Suprapubic skin (tissue), 4 donors: ENCODE measurements around the gene GPC5. TPM values are rescaled to one million over a fixed set of nuclear protein-coding genes. Genes with fewer than 3 reads are reported as not detected.

Source experiments
- DNase-seq, 2 donors: peaks; one replicate each; pipeline ENCODE4 v3.0.0-alpha.2; 2019; ENCODE audit warnings: low spot score in 2 of 2
- H3K27ac ChIP-seq: fragments of 200-600 bp; sonication (generic); one replicate; pipeline ENCODE4 v1.5.1; 2019
- H3K27me3 ChIP-seq: fragments of 200-600 bp; sonication (generic); one replicate; pipeline ENCODE4 v1.5.1; 2019
- H3K36me3 ChIP-seq: fragments of 200-600 bp; sonication (generic); one replicate; pipeline ENCODE4 v1.5.1; 2019
- H3K4me1 ChIP-seq: fragments of 200-600 bp; sonication (generic); one replicate; pipeline ENCODE4 v1.5.1; 2019
- H3K4me3 ChIP-seq: fragments of 200-600 bp; sonication (generic); one replicate; pipeline ENCODE4 v1.5.1; 2019; ENCODE audit warnings: mild to moderate bottlenecking
- H3K9me3 ChIP-seq: fragments of 200-600 bp; sonication (generic); one replicate; pipeline ENCODE4 v1.5.1; 2019
- EP300 ChIP-seq: sonication (generic); formaldehyde crosslinking; IDR thresholded peaks from one replicate; pipeline ENCODE4 v1.6.1; 2017; ENCODE audit warnings: antibody characterized with exemption
- POLR2A ChIP-seq, 2 donors: fragments of 450-650 bp; IDR thresholded peaks; one replicate each; pipeline ENCODE4 v1.6.1; 2017; ENCODE audit warnings: antibody characterized with exemption in 2 of 2, mild to moderate bottlenecking in 2 of 2, moderate library complexity in 2 of 2
- POLR2AphosphoS5 ChIP-seq, 3 donors: sonication (generic); formaldehyde crosslinking; IDR thresholded peaks; one replicate each; pipeline ENCODE4 v1.6.1; 2017; ENCODE audit warnings: antibody characterized with exemption in 3 of 3
- WGBS: methylation state at CpG from one replicate; pipeline ENCODE4 v1.1.5; 2018; 5-methylcytosine and 5-hydroxymethylcytosine counted together
- total RNA-seq, 4 donors: library from RNA; depleted of rRNA; stranded (reverse); fragments of >200 nt; gene quantifications; one replicate each; pipeline ENCODE4 v1.1.0, GENCODE V29; 2016
- TF ChIP-seq, protein P1 (sequence below), 2 donors: fragments of 200-600 bp in 1 of 2; fragments of 450-650 bp in 1 of 2; sonication (generic) in 1 of 2; IDR thresholded peaks; one replicate each; pipeline ENCODE4 v1.5.1; 2016 to 2019; ENCODE audit warnings: antibody characterized with exemption in 2 of 2, mild to moderate bottlenecking in 1 of 2, moderate library complexity in 1 of 2

The GPC5 gene
- total RNA-seq, 4 donors from 2014 or later: 0.55 TPM; not detected in 3

DNA sequence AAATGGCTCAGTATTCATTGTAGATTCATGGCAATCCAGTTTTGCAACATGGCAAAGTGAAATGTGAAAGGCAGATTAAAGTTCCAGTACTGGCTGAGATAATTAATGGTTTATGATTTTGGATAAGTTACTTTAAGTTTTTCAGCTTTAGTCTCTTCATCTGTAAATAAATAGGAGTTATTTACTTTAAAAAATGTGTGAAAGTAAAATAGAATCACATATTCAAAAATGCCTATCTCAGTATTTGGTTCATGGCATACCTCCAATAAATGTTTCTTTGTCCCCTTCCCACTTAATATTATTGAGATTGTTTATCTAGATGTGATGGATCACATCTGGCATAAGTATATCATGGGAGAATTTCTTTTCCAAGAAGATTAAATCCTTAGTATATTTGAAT lies 426.0 kb downstream of the GPC5 start:
- Histone ChIP-seq H3K9me3 (no peaks in the 10 kb centered on the region), H3K36me3 (no peaks in the 10 kb centered on the region), H3K27ac (no peak overlapping the region), H3K4me3 (no peak overlapping the region), H3K4me1 (no peaks in the 10 kb centered on the region), H3K27me3 (no peaks in the 10 kb centered on the region)
- TF ChIP-seq POLR2A (IDR thresholded peaks at IDR 0.05): no peak
- TF ChIP-seq POLR2AphosphoS5 (IDR thresholded peaks at IDR 0.05): no peak
- TF ChIP-seq, protein P1, sequence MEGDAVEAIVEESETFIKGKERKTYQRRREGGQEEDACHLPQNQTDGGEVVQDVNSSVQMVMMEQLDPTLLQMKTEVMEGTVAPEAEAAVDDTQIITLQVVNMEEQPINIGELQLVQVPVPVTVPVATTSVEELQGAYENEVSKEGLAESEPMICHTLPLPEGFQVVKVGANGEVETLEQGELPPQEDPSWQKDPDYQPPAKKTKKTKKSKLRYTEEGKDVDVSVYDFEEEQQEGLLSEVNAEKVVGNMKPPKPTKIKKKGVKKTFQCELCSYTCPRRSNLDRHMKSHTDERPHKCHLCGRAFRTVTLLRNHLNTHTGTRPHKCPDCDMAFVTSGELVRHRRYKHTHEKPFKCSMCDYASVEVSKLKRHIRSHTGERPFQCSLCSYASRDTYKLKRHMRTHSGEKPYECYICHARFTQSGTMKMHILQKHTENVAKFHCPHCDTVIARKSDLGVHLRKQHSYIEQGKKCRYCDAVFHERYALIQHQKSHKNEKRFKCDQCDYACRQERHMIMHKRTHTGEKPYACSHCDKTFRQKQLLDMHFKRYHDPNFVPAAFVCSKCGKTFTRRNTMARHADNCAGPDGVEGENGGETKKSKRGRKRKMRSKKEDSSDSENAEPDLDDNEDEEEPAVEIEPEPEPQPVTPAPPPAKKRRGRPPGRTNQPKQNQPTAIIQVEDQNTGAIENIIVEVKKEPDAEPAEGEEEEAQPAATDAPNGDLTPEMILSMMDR (IDR thresholded peaks at IDR 0.05): no peak
- TF ChIP-seq EP300: no peak
- no peak for DNase-seq

DNA sequence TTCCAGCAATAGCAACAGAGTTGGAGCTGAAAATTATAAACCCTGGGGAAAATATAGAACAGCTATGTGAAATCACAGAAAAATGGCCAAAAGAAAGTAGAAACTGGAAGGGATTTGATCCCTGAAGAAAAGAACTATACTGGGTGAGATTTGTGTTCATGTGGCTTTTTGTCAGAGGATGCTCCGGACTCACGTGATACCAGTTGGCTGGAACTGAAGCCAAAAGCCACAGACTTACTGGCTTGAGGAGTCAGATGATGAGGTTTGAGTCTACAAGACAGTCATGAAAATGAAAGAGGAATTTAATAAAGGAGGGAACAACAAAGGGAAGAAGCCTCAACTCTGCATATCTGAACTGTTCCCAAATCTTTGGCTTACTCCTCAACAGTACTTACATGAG lies 427.1 kb downstream of the GPC5 start:
- no peak for DNase-seq
- Histone ChIP-seq H3K36me3 (no peaks in the 10 kb centered on the region), H3K27ac (no peak overlapping the region), H3K9me3 (no peaks in the 10 kb centered on the region), H3K4me1 (no peaks in the 10 kb centered on the region), H3K27me3 (no peaks in the 10 kb centered on the region), H3K4me3 (no peak overlapping the region)
- 84% methylated on average over 2 of the region's 2 CpGs for WGBS
- TF ChIP-seq POLR2A (IDR thresholded peaks at IDR 0.05) (no peak), EP300 (no peak), POLR2AphosphoS5 (IDR thresholded peaks at IDR 0.05) (no peak)
- TF ChIP-seq, protein P1 (IDR thresholded peaks at IDR 0.05): no peak

DNA sequence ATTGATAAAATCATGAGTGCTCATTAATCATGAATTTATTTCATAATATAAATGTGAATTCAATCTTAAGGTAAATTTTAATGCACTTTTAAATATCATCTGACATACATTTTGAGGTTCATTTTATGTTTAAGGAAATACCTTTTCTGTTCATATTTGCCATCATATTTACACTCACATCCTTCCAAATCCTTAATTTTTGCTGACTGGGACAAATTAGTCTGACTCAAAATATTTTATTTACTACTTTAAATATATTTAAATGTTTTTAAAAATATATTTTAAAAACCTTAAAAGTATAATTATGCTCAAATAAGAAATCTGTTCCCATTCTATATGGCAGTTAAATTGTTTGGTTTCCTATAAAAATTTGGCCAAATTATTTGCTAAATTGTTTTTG lies 438.1 kb downstream of the GPC5 start:
- no peaks in the 10 kb centered on the region for H3K27me3 ChIP-seq
- H3K36me3 ChIP-seq: no peaks in the 10 kb centered on the region
- DNase-seq: no peak
- no peak overlapping the region for H3K4me3 ChIP-seq
- TF ChIP-seq EP300: no peak
- no peak for TF ChIP-seq POLR2AphosphoS5 (IDR thresholded peaks at IDR 0.05)
- TF ChIP-seq, protein P1 (IDR thresholded peaks at IDR 0.05): no peak
- TF ChIP-seq POLR2A (IDR thresholded peaks at IDR 0.05): no peak
- H3K27ac ChIP-seq: no peak overlapping the region
- no peaks in the 10 kb centered on the region for H3K4me1 ChIP-seq
- no peaks in the 10 kb centered on the region for H3K9me3 ChIP-seq

- 71% methylated on average over 3 of the region's 3 CpGs for WGBS
- no peaks in the 10 kb centered on the region for H3K27me3 ChIP-seq
- H3K9me3 ChIP-seq: no peaks in the 10 kb centered on the region
- TF ChIP-seq EP300: no peak
- TF ChIP-seq POLR2A (IDR thresholded peaks at IDR 0.05): no peak
- TF ChIP-seq, protein P1 (IDR thresholded peaks at IDR 0.05): no peak
- no peak for TF ChIP-seq POLR2AphosphoS5 (IDR thresholded peaks at IDR 0.05)
- H3K4me1 ChIP-seq: no peaks in the 10 kb centered on the region
- no peak overlapping the region for H3K27ac ChIP-seq
- no peaks in the 10 kb centered on the region for H3K36me3 ChIP-seq
- H3K4me3 ChIP-seq: no peak overlapping the region
- no peak for DNase-seq
Measured at GRCh38 chr13:91845612-91846011, 447.2 kb downstream of the GPC5 start.

DNA sequence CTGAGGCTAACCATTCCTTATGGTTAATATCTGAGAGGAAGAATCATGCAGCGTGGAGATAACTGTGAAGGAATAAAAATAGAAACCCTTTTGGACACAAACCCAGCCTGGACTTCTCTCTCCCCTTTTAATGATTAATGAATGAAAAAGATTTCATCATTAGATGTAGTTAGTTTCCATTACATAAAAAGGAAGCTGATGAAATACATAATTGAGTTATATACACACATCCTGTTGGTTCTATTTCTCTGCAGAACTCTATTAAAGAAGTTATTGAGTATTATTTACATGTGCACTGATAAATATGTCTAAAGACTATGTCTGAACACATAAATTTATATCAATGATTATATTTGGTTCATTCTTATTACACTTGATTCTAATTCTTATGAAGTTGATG lies 465.3 kb downstream of the GPC5 start:
- Histone ChIP-seq H3K4me1 (no peaks in the 10 kb centered on the region), H3K4me3 (no peak overlapping the region), H3K9me3 (no peaks in the 10 kb centered on the region), H3K27ac (no peak overlapping the region), H3K36me3 (no peaks in the 10 kb centered on the region), H3K27me3 (no peaks in the 10 kb centered on the region)
- TF ChIP-seq POLR2AphosphoS5 (IDR thresholded peaks at IDR 0.05) (no peak), POLR2A (IDR thresholded peaks at IDR 0.05) (no peak), EP300 (no peak)
- TF ChIP-seq, protein P1 (IDR thresholded peaks at IDR 0.05): no peak
- no peak for DNase-seq
- WGBS: 32% methylated on average over 1 of the region's 1 CpG
